H1 (cell line): Measurements from ENCODE around the gene MAPK4. TPM values are rescaled to one million over a fixed set of nuclear protein-coding genes. Genes with fewer than 3 reads are reported as not detected.

Experiments
- CTCF ChIA-PET: fragments of 300-600 bp; sonication (Branson Sonifier 250); formaldehyde crosslinking; loops from one replicate; lab custom pipeline; 2021; ENCODE audit not compliant: partially characterized antibody; lab: Charles Lee
- POLR2A ChIA-PET: fragments of 300-600 bp; sonication (Branson Sonifier 250); formaldehyde crosslinking; loops from one replicate; lab custom pipeline; 2021; ENCODE audit warnings: inconsistent platforms; ENCODE audit not compliant: partially characterized antibody; lab: Charles Lee
- DNase-seq, 2 experiments: peaks; one replicate each; pipeline versions ENCODE4 v3.0.0 to v3.0.0-alpha.2; 2010 to 2022; ENCODE audit warnings: low spot score in 2 of 2, low read depth in 1 of 2, mixed read lengths in 1 of 2
- FAIRE-seq: peaks from 2 replicates; lab custom pipeline; 2011; peaks lifted over from hg19 to GRCh38; lab: Jason Lieb, UNC
- H2AFZ ChIP-seq: 2 replicates; pipeline ENCODE4 v1.8.1; 2012; ENCODE audit warnings: low read length, inconsistent platforms
- H2AK5ac ChIP-seq: 2 replicates; pipeline ENCODE4 v1.6.1; 2013; ENCODE audit warnings: low read depth, low read length
- H2BK120ac ChIP-seq: replicated peaks from 2 replicates; pipeline ENCODE3; 2013; ENCODE audit warnings: low read depth, low read length, inconsistent platforms
- H2BK12ac ChIP-seq: 2 replicates; pipeline ENCODE4 v1.6.1; 2013; ENCODE audit warnings: low read depth, low read length
- H2BK15ac ChIP-seq: 2 replicates; pipeline ENCODE4 v1.6.1; 2013; ENCODE audit warnings: low read length
- H2BK20ac ChIP-seq: 2 replicates; pipeline ENCODE4 v1.6.1; 2013; ENCODE audit warnings: low read length
- H2BK5ac ChIP-seq: 2 replicates; pipeline ENCODE4 v1.6.1; 2013; ENCODE audit warnings: low read depth, low read length
- H3K14ac ChIP-seq: 2 replicates; pipeline ENCODE4 v1.6.1; 2013; ENCODE audit warnings: inconsistent platforms; ENCODE audit not compliant: insufficient read length
- H3K18ac ChIP-seq: 2 replicates; pipeline ENCODE4 v1.6.1; 2013; ENCODE audit warnings: low read length; ENCODE audit errors: extremely low read depth
- H3K23ac ChIP-seq: 2 replicates; pipeline ENCODE4 v1.6.1; 2013; ENCODE audit warnings: inconsistent platforms; ENCODE audit not compliant: insufficient read length
- H3K23me2 ChIP-seq: 2 replicates; pipeline ENCODE4 v1.6.1; 2013; ENCODE audit warnings: low read depth, low read length
- H3K27ac ChIP-seq: 2 replicates; pipeline ENCODE4 v1.6.1; 2011; ENCODE audit warnings: low read depth, low read length, inconsistent platforms
- H3K27me3 ChIP-seq, 4 experiments: replicated peaks in 1 of 4; 1 replicate in 1 of 4; 2 replicates in 3 of 4; pipeline versions ENCODE4 v1.6.1 to v1.8.1; 2011 to 2013; ENCODE audit warnings: low read length in 3 of 4, mild to moderate bottlenecking in 3 of 4, inconsistent platforms in 2 of 4, mixed read lengths in 2 of 4, moderate library complexity in 1 of 4; ENCODE audit not compliant: control insufficient read depth in 3 of 4, insufficient read depth in 3 of 4; ENCODE audit errors: extremely low read depth in 1 of 4
- H3K36me3 ChIP-seq, 4 experiments: 2 replicates each; pipeline versions ENCODE4 v1.6.1 to v1.8.1; 2011 to 2013; ENCODE audit warnings: mild to moderate bottlenecking in 4 of 4, low read length in 3 of 4, moderate library complexity in 2 of 4, control low read depth in 1 of 4, inconsistent platforms in 1 of 4; ENCODE audit not compliant: insufficient read depth in 4 of 4, control insufficient read depth in 2 of 4
- H3K4ac ChIP-seq: replicated peaks from 2 replicates; pipeline ENCODE3; 2013; ENCODE audit warnings: low read length, low read depth, mixed read lengths, inconsistent platforms; ENCODE audit not compliant: insufficient read length
- H3K4me1 ChIP-seq, 4 experiments: replicated peaks in 1 of 4; 1 replicate in 1 of 4; 2 replicates in 3 of 4; pipeline versions ENCODE4 v1.6.1 to v1.8.1; 2011 to 2013; ENCODE audit warnings: low read length in 3 of 4, inconsistent platforms in 2 of 4, mixed read lengths in 1 of 4; ENCODE audit not compliant: insufficient read depth in 4 of 4, control insufficient read depth in 3 of 4
- H3K4me2 ChIP-seq, 2 experiments: 2 replicates each; pipeline versions ENCODE4 v1.6.1 to v1.8.1; 2011 to 2013; ENCODE audit warnings: low read depth in 2 of 2, low read length in 2 of 2, control low read depth in 1 of 2, inconsistent platforms in 1 of 2, mild to moderate bottlenecking in 1 of 2; ENCODE audit not compliant: insufficient read depth in 1 of 2
- H3K4me3 ChIP-seq, 4 experiments: fragments of 200-600, 300-600 bp in 1 of 4; sonication (generic), shearing (Covaris generic), sonication (Bioruptor Twin) in 1 of 4; 2 replicates each; pipeline versions ENCODE4 v1.5.1 to v1.8.1; 2011 to 2016; ENCODE audit warnings: low read length in 4 of 4, low read depth in 3 of 4, control low read depth in 2 of 4, inconsistent platforms in 2 of 4, mild to moderate bottlenecking in 2 of 4, mixed read lengths in 1 of 4, moderate library complexity in 1 of 4; ENCODE audit not compliant: insufficient read depth in 2 of 4; ENCODE audit errors: extremely low read depth in 1 of 4
- H3K56ac ChIP-seq: replicated peaks from 2 replicates; pipeline ENCODE3; 2013; ENCODE audit warnings: low read depth, mild to moderate bottlenecking, mixed read lengths, low read length, inconsistent platforms; ENCODE audit not compliant: insufficient read length
- H3K79me1 ChIP-seq: 2 replicates; pipeline ENCODE4 v1.6.1; 2013; ENCODE audit warnings: low read depth, low read length, control low read depth
- H3K79me2 ChIP-seq, 2 experiments: 2 replicates each; pipeline versions ENCODE4 v1.6.1 to v1.8.1; 2012 to 2013; ENCODE audit warnings: low read length in 2 of 2, mild to moderate bottlenecking in 2 of 2, inconsistent platforms in 1 of 2; ENCODE audit not compliant: insufficient read depth in 2 of 2, control insufficient read depth in 1 of 2
- H3K9ac ChIP-seq, 4 experiments: replicated peaks in 1 of 4; 1 replicate in 1 of 4; 2 replicates in 3 of 4; pipeline versions ENCODE4 v1.6.1 to v1.8.1; 2011 to 2013; ENCODE audit warnings: low read depth in 3 of 4, low read length in 3 of 4, control low read depth in 2 of 4, mild to moderate bottlenecking in 2 of 4, moderate library complexity in 2 of 4, inconsistent platforms in 1 of 4; ENCODE audit errors: extremely low read depth in 1 of 4
- H3K9me3 ChIP-seq, 2 experiments: 2 replicates each; pipeline versions ENCODE4 v1.6.1 to v1.8.1; 2012 to 2013; ENCODE audit warnings: mild to moderate bottlenecking in 2 of 2, moderate library complexity in 2 of 2, control low read depth in 1 of 2, inconsistent platforms in 1 of 2, low read depth in 1 of 2, low read length in 1 of 2, mixed read lengths in 1 of 2; ENCODE audit not compliant: insufficient read depth in 2 of 2
- H4K20me1 ChIP-seq, 2 experiments: replicated peaks in 1 of 2; 2 replicates each; pipeline versions ENCODE3 to v1.8.1; 2011 to 2013; ENCODE audit warnings: inconsistent platforms in 2 of 2, low read length in 2 of 2, mild to moderate bottlenecking in 1 of 2; ENCODE audit not compliant: insufficient read depth in 2 of 2, control insufficient read depth in 1 of 2
- H4K5ac ChIP-seq: 2 replicates; pipeline ENCODE4 v1.6.1; 2013; ENCODE audit warnings: low read length, low read depth, mixed read lengths, inconsistent platforms; ENCODE audit not compliant: insufficient read length
- H4K8ac ChIP-seq: 2 replicates; pipeline ENCODE4 v1.8.0; 2013; ENCODE audit warnings: mild to moderate bottlenecking, moderate library complexity, low read length, inconsistent platforms; ENCODE audit not compliant: insufficient read depth; ENCODE audit errors: extremely low read depth
- H4K91ac ChIP-seq: replicated peaks from 2 replicates; pipeline ENCODE3; 2013; ENCODE audit warnings: low read length, mixed read lengths, inconsistent platforms; ENCODE audit not compliant: insufficient read length
- ASH2L ChIP-seq: fragments of 200-600, 300-600 bp; sonication (generic); IDR thresholded peaks from one replicate; pipeline ENCODE4 v1.7.1; 2017; ENCODE audit warnings: low read length
- ATF2 ChIP-seq: IDR thresholded peaks from 2 replicates; pipeline ENCODE4 v1.6.1; 2012; ENCODE audit warnings: low read length, inconsistent platforms
- CBX5 ChIP-seq: fragments of 300-800, 300-1000 bp; sonication (generic); IDR thresholded peaks from 2 replicates; pipeline ENCODE4 v1.7.1; 2016; ENCODE audit warnings: antibody characterized with exemption, low read length, low read depth
- EGR1 ChIP-seq: IDR thresholded peaks from 2 replicates; pipeline ENCODE4 v1.6.1; 2011; ENCODE audit warnings: low read depth, low read length, borderline replicate concordance
- EP300 ChIP-seq, 2 experiments: IDR thresholded peaks; 1 replicate in 1 of 2; 2 replicates in 1 of 2; pipeline ENCODE4 v1.6.1; 2011 to 2012; ENCODE audit warnings: low read depth in 2 of 2, low read length in 2 of 2, mild to moderate bottlenecking in 2 of 2, borderline replicate concordance in 1 of 2, inconsistent platforms in 1 of 2, moderate library complexity in 1 of 2
- KDM4A ChIP-seq: IDR thresholded peaks from one replicate; pipeline ENCODE4 v1.7.1; 2012; ENCODE audit warnings: low read depth, mild to moderate bottlenecking, moderate library complexity, low read length, inconsistent platforms; ENCODE audit not compliant: severe bottlenecking
- MAX ChIP-seq: IDR thresholded peaks from 2 replicates; pipeline ENCODE4 v1.6.1; 2012; ENCODE audit warnings: inconsistent platforms
- POLR2AphosphoS5 ChIP-seq: IDR thresholded peaks from 2 replicates; pipeline ENCODE4 v1.6.1; 2011; ENCODE audit warnings: low read depth, low read length
- RXRA ChIP-seq: IDR thresholded peaks from 2 replicates; pipeline ENCODE4 v1.6.1; 2011; ENCODE audit warnings: low read depth, mild to moderate bottlenecking, low read length, moderate library complexity; ENCODE audit not compliant: insufficient read depth
- SIRT6 ChIP-seq: IDR thresholded peaks from one replicate; pipeline ENCODE4 v1.7.1; 2012; ENCODE audit warnings: low read length, inconsistent platforms
- SIX5 ChIP-seq: IDR thresholded peaks from 2 replicates; pipeline ENCODE4 v1.6.1; 2011; ENCODE audit warnings: mild to moderate bottlenecking, low read depth, low read length
- TCF12 ChIP-seq: IDR thresholded peaks from 2 replicates; pipeline ENCODE4 v1.6.1; 2011; ENCODE audit warnings: low read depth, mild to moderate bottlenecking, low read length
- YY1 ChIP-seq: IDR thresholded peaks from 2 replicates; pipeline ENCODE4 v1.6.1; 2011; ENCODE audit warnings: low read depth, mild to moderate bottlenecking, low read length
- WGBS, 2 experiments: shearing (Covaris generic) in 1 of 2; methylation state at CpG; one replicate each; pipeline versions ENCODE4 v1.1.6 to v1.1.7; 2013 to 2015; ENCODE audit warnings: low lambda C conversion rate in 2 of 2, mixed read lengths in 2 of 2, inconsistent platforms in 1 of 2, low coverage in 1 of 2, missing lambda C conversion rate in 1 of 2; ENCODE audit not compliant: insufficient replicate concordance in 2 of 2, insufficient coverage in 1 of 2, insufficient read length in 1 of 2; ENCODE audit errors: extremely low coverage in 1 of 2, missing lambda C conversion rate in 1 of 2; 5-methylcytosine and 5-hydroxymethylcytosine counted together
- polyA plus RNA-seq, 7 experiments: library from polyadenylated mRNA; depleted of rRNA in 3 of 7; stranded (reverse) in 5 of 7; unstranded in 2 of 7; fragments of >200 nt in 5 of 7; fragments of 200-250 nt in 2 of 7; gene quantifications; 1 replicate in 5 of 7; 2 replicates in 1 of 7; 4 replicates in 1 of 7; pipeline versions ENCODE4 v1.2.1 to v1.2.3, GENCODE V29; 2011 to 2013; ENCODE audit warnings: missing spikeins in 2 of 7, mixed read lengths in 2 of 7
- total RNA-seq: library from RNA; stranded (reverse); fragmentation: NEBNext Ultra II Directional; extraction: Animal tissue kit (Norgen Biotek cat#: 25700); gene quantifications from 2 replicates; pipeline ENCODE4 v1.2.1, GENCODE V29; 2021

MAPK4 gene
- total and polyA plus RNA-seq, 2 of the 8 experiments (the other 6 are each of a cell fraction or from before 2014, with no cell fraction given): 3.2 to 3.7 TPM

GRCh38 chr18:50671376-50671775, 111.5 kb downstream of the MAPK4 start:
- H2BK5ac ChIP-seq: no peak overlapping the region
- no peaks in the 10 kb centered on the region for H3K36me3 ChIP-seq
- no peaks in the 10 kb centered on the region for H3K27me3 ChIP-seq
- H2AK5ac ChIP-seq: no peak overlapping the region
- H2BK120ac ChIP-seq: no peak overlapping the region
- H4K8ac ChIP-seq: no peak overlapping the region
- no peak overlapping the region for H2BK12ac ChIP-seq
- H4K20me1 ChIP-seq: no peaks in the 10 kb centered on the region
- H3K56ac ChIP-seq: no peak overlapping the region
- no peaks in the 10 kb centered on the region for H3K4me1 ChIP-seq
- H3K4me3 ChIP-seq: no peak overlapping the region
- H3K23me2 ChIP-seq: no peaks in the 10 kb centered on the region
- H2BK20ac ChIP-seq: no peak overlapping the region
- no peak overlapping the region for H2BK15ac ChIP-seq
- H3K4ac ChIP-seq: no peak overlapping the region
- no peak overlapping the region for H4K5ac ChIP-seq
- H3K18ac ChIP-seq: no peak overlapping the region
- ChIA-PET POLR2A (interaction anchor here (0.6 kb wide), 1 partner anchor 296 kb away, joined by 3 read pairs; the partner anchor contains the start of gene ELAC1), CTCF (interaction anchor here (0.6 to 3.9 kb wide), 10 partner anchors 8 to 451 kb away, joined by 3 to 32 read pairs (median 4); no protein-coding TSS in a partner anchor)
- H3K79me2 ChIP-seq: no peaks in the 10 kb centered on the region
- no peak overlapping the region for H3K27ac ChIP-seq
- H3K4me2 ChIP-seq: no peak overlapping the region
- H3K9me3 ChIP-seq: 0 out of 4 replicates have a peak, but pooled peaks cover 0 to 2% of the 10 kb centered on the region in 2 experiments
- no peaks in the 10 kb centered on the region for H3K79me1 ChIP-seq
- H3K14ac ChIP-seq: no peak overlapping the region
- H2AFZ ChIP-seq: no peak overlapping the region
- H3K23ac ChIP-seq: no peak overlapping the region
- H3K9ac ChIP-seq: no peak overlapping the region
- no peak for FAIRE-seq
- 98% methylated on average over 3 of the region's 3 CpGs; no CpG with 5 or more reads in 1 of the 2 experiments for WGBS, 2 experiments
- H4K91ac ChIP-seq: no peak overlapping the region
- DNase-seq: no peak
- no peak for TF ChIP-seq ATF2
- TF ChIP-seq MAX: no peak
- TF ChIP-seq RXRA: no peak
- no peak for TF ChIP-seq SIX5
- TF ChIP-seq EP300 (IDR thresholded peaks at IDR 0.05; ENCODE audit: borderline replicate concordance in 1 of 2, low read depth in 2 of 2, low read length in 2 of 2): no peak
- TF ChIP-seq YY1: no peak
- TF ChIP-seq KDM4A: no peak
- TF ChIP-seq SIRT6: no peak
- no peak for TF ChIP-seq TCF12
- no peak for TF ChIP-seq POLR2AphosphoS5
- TF ChIP-seq EGR1: no peak
- TF ChIP-seq ASH2L: no peak
- TF ChIP-seq CBX5: no peak
